Activated CD4-positive, alpha-beta T cell treated with anti-CD3 and anti-CD28 coated beads for 24 hours (primary cell): ENCODE data around the gene C16orf86.
A peak's percentile ranks its signal among the peaks of the same experiment; 100 is the strongest.

Source experiments
- DNase-seq, 2 donors: peaks; one replicate each; pipeline ENCODE4 v3.0.0-alpha.2; 2020; ENCODE audit warnings: low read depth in 2 of 2

C16orf86 gene

GRCh38 chr16:67667453-67667816, 821 bp downstream of the C16orf86 start:
- DNase-seq, result no peak

DNA sequence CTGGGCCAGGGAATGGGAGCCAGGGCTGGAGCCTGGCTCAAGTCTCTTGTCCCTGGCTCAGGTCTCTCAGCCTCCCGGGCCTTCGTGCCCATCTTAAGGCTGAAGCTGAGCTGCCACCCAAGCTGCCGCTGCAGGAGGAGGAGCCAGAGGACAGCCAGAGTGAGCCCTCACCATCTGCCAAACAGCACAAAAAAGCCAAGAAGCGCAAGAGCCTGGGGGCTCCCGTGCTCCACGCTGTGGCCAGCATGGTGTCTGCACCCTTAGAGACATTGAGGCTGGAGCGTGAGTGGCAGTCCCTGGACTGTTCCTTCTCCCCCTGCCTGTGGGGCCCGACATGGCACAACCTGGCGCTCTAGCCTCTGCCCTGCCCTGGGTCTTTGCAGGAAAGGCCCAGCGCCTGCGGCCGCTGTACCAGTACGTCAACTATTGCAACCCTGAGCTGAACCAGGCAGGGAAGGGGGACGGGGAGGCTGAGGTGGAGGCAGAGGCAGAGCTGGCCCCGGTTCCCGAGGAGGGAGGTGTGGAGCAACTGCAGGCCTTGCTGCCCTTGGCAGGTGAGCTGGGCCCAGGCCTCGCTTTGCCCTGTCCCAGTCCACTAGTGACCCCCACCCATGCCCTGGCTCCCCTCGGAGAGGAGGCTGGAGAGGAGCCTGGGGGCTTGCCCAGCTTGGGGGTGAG, 1.3 kb downstream of the C16orf86 start:
- peak; percentile 65 to 69 for DNase-seq

- DNase-seq, result no peak
Observed at GRCh38 chr16:67668495-67669157, 2.0 kb downstream of the C16orf86 start.

GRCh38 chr16:67669499-67670101, 3.0 kb downstream of the C16orf86 start:
- DNase-seq, result no peak

DNA sequence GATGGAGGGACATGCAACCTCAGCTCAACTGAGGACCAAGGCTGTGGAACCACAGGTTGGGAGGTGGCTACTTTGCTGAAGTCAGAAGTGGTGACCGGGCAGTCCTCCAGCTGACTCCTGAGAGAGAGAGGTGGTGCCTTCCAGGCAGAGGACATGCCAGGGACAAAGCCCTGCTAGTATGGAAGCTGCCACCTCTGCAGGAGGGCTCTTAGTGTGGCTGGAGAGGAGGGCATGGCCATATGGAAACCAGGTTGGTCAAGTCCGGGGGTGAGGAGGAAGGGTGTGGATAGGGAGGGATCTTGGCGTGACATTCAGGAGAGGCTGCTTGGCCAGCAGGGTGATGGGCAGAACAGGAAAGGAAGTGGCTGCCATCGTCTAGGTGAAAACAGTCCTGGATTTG, 5.7 kb downstream of the C16orf86 start:
- DNase-seq, result no peak

- DNase-seq, result no peak
Observed at GRCh38 chr16:67672739-67673662, 6.4 kb downstream of the C16orf86 start.

DNA sequence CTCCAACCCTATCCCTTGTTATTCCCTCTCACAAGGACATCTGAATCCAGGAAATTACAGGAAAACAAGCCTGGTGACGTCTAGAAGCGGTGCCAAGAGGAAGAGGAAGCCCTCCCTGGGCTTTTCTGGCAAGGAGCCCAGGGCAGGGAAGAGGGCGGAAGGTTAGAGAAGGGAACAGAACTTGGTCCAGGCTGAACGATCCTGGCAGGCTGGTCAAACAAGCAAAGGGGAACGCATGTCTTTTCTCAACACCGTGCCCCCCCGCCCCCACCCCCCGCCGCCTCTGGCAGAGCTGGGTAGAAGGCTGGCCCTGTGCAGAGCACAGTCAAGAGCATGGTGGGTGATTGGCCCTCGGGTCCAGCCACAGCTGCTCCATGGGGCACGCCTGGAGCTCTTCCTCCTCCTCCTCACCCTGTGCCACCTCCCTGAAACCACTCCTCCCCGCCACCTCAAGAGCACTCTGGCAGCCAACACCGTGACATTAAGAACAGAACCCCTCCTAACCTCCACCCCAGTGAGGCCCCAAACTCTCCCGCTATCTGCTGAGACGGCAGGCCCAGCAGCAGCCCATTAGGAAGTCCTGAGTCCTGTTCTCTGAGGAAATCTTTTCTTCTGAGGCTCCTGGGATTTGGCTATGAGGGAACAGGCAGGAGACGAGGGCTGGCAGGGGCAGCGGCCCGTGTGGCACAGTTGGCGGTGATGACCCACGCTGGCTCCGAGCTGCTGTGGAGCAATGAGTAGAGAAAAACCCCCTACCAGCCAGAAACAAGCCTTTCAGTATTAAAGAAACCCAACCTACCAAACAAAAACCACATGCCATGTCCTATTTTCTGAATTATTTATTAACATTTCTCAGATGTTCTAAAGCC, 7.3 kb downstream of the C16orf86 start:
- DNase-seq, result no peak

- DNase-seq, result no peak
Observed at GRCh38 chr16:67674851-67675578, 8.4 kb downstream of the C16orf86 start.

- no peak for DNase-seq
Observed at GRCh38 chr16:67675579-67675935, 8.9 kb downstream of the C16orf86 start.

DNA sequence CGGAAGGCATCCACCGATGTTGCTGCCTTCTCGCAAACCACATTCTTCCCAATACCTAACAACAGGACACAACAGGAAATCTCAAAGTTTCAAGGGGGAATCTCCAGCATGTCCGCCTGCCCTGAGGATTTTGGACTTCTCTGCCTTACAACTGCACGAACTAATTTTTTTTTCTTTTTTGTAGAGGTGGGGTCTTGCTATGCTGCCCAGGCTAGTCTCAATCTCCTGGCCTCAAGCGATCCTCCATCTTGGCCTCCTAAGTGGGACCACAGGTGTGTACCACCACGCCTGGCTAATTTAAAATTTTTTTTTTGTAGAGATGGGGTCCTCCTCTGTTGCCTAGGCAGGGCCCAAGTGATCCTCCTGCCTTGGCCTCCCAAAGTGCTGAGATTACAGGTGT, 9.4 kb downstream of the C16orf86 start:
- no peak for DNase-seq

- DNase-seq, result no peak
Observed at GRCh38 chr16:67676516-67676915, 9.9 kb downstream of the C16orf86 start.

- DNase-seq, result no peak
Observed at GRCh38 chr16:67676939-67677338, 10.3 kb downstream of the C16orf86 start.

GRCh38 chr16:67677712-67678111, 11.1 kb downstream of the C16orf86 start:
- DNase-seq, result no peak

DNA sequence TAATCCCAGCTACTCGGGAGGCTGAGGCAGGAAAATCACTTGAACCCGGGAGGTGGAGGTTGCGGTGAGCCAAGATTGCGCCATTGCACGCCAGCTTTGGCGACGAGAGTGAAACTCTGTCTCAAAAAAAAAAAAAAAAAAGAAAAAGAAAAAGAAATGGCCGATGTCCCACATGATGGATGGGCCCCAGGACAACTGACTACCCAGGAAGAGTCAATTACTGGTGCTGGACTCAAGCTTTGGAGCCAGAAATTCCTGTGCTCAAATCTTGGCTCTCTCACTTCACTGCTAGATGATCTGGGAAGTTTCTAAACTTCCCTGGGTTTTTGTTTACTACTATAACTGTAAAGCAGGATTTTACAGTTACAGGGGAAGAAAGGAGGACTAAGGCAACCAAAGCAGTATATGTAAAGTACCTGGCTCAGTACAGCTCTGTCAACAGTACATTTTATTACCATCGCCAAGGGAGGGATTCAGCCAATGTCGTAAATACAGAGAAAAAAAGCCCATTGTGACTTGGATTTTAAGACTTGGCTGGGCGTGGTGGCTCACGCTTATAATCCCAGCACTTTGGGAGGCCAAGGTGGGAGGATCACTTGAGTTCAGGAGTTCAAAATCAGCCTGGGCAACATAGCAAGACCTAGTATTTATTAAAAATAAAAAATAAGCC, 11.9 kb downstream of the C16orf86 start:
- DNase-seq, result no peak

- no peak for DNase-seq
Observed at GRCh38 chr16:67679935-67680897, 13.6 kb downstream of the C16orf86 start.

DNA sequence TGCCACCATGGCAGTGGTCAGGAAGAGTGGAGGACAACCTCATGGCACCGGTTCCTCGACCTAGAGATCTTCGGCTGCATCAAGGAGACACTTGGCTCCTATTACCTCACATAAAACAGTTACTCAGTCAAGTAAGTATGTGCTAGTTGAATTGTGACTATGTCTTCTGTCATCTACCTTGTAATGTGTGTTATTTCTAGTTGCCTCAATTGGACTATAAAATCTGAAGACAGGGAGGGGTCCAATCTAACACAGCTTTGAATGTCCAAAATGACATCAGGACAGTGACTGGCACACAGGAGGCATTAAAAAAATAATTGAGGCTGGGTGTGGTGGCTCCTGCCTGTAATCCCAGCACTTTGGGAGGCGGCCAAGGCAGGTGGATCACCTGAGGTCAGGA, 17.2 kb downstream of the C16orf86 start:
- DNase-seq, result no peak

DNA sequence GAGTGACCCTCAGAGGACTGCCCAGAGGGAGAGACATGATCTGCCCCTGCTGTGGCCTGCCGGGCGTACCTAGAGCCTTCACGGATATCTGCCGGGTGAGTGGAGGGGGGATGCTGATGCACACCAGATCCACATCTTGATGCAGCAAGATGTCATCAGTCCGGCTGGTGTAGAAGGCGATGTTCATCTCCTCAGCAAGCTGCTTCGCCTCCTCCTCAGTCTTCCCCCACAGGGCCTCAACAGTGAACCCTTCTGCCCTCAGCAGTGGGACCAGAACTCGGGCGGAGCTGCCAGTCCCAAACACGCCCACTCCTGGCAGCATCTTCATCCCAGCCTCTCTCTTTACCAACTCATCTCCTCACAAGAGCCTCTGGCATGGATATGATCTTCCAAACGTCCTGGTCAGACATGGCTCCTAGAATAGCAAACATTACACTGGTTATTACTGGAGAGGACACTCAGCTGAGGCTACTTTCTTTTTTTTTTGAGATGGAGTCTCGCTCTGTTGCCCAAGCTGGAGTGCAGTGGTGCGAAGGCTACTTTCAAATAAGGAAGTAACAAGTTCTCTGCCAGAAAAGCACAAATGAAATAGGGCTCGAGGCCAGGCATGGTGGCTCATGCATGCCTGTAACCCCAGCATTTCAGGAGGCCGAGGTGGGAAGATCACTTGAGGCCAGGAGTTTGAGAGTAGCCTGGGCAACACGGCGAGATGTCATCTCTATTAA, 18.9 kb downstream of the C16orf86 start:
- DNase-seq, result no peak
